Lower leg skin (tissue), 4 donors: Measurements from ENCODE around the gene PML. TPM values are rescaled to one million over a fixed set of nuclear protein-coding genes. Genes with fewer than 3 reads are reported as not detected.
"Not testable (repeated sequence)": the region's sequence is repeated elsewhere in the genome, so short reads cannot be mapped to it uniquely, and the experiment has no call there.

Experiments
- DNase-seq, 2 donors: peaks; one replicate each; pipeline ENCODE4 v3.0.0-alpha.2; 2019; ENCODE audit warnings: low spot score in 2 of 2
- H3K4me3 ChIP-seq: fragments of 200-600 bp; sonication (generic); 2 replicates; pipeline ENCODE4 v1.5.1; 2017; ENCODE audit warnings: mild to moderate bottlenecking, low read depth; ENCODE audit not compliant: poor library complexity, severe bottlenecking
- CTCF ChIP-seq, 3 donors: fragments of 450-650 bp; IDR thresholded peaks; one replicate each; pipeline ENCODE4 v1.5.1; 2016; ENCODE audit warnings: antibody characterized with exemption in 3 of 3, mild to moderate bottlenecking in 3 of 3, moderate library complexity in 2 of 3
- POLR2A ChIP-seq, 2 donors: fragments of 450-650 bp; IDR thresholded peaks; one replicate each; pipeline ENCODE4 v1.6.1; 2016 to 2017; ENCODE audit warnings: antibody characterized with exemption in 2 of 2, mild to moderate bottlenecking in 1 of 2, moderate library complexity in 1 of 2
- WGBS, 2 donors: methylation state at CpG; one replicate each; pipeline ENCODE4 v1.1.5; 2018; 5-methylcytosine and 5-hydroxymethylcytosine counted together
- intact Hi-C: fragments of 100-400 bp; cut with DNase I; formaldehyde crosslinking; loops from one replicate; pipeline ENCODE4 v1.15.0; 2023; ENCODE audit warnings: low total_unique reads
- total RNA-seq, 4 donors: library from RNA; depleted of rRNA; stranded (reverse); fragments of >200 nt; gene quantifications; one replicate each; pipeline ENCODE4 v1.1.0, GENCODE V29; 2016

Gene PML
- total RNA-seq, 4 donors from 2014 or later, result 48.5 to 73.7 (median 60.3) TPM

DNA sequence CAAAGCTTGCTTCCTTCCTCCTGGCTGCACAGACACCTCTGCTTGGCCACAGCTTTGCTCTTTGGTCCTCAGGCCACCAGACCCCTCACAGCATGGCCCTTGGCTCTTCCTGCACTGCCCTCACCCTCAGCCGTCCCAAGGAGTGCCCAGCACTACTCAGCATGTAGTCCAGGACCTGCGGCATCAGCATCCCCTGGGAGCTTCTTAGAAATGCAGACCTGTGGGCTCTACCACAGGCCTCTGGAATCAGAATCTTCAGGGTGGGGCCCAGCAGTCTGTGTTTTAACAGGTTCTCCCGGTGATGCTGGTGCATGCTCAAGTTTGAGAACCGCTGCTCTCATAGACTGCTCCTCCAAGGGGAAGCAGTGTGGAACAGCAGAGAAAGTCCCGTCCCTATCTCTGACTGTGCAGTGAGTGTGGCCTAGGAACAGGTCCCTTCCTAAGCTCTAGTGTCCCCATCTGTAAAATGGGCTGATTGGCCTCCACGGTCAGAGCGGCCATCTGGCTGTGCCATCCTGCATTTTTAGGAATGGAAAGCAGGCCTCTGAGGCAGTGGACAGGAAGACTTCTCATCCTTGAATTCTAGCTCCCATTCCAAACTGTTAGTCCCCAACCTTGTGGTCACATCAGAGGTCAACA, 51.2 kb downstream of the PML start:
- intact Hi-C loops, result loop anchor here (5.0 kb wide), 1 partner anchor 78 kb away; no protein-coding TSS in a partner anchor
- no peak for DNase-seq
- 83 to 88% methylated on average over 5 to 7 of the region's 7 CpGs for WGBS, 2 donors
- no peak for TF ChIP-seq CTCF (IDR thresholded peaks at IDR 0.05)
- TF ChIP-seq POLR2A (IDR thresholded peaks at IDR 0.05), result no peak
- H3K4me3 ChIP-seq, result no peak overlapping the region

GRCh38 chr15:74046275-74046674, 51.8 kb downstream of the PML start:
- 77 to 81% methylated on average over 7 of the region's 7 CpGs for WGBS, 2 donors
- no peak overlapping the region for H3K4me3 ChIP-seq
- TF ChIP-seq CTCF (IDR thresholded peaks at IDR 0.05) (no peak), POLR2A (IDR thresholded peaks at IDR 0.05) (no peak)
- no peak for DNase-seq
- intact Hi-C loops, result loop anchor here (5.0 kb wide), 1 partner anchor 79 kb away; no protein-coding TSS in a partner anchor

DNA sequence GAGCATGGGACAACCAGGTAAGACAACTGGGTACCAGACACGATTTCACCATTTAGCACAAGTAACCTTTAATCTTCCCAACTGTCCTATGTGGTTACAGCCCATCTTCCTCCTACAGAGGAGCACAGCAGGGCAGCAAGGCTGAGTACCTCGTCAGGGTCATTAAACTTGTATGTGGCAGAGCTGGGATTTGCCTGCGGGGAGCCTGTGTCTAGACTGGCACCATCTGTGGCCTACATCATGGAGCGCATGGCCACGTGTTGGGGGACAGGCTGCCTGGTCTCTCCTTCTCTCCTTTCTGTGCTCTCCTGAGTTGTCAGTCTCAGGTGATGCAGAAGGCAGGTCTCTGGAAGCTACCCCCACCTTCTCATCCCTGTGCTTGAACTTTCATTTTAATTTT, 55.6 kb downstream of the PML start:
- intact Hi-C loops, result no loop called here
- TF ChIP-seq POLR2A (IDR thresholded peaks at IDR 0.05) (no peak), CTCF (IDR thresholded peaks at IDR 0.05) (no peak)
- DNase-seq, result no peak
- no peak overlapping the region for H3K4me3 ChIP-seq
- 83 to 84% methylated on average over 5 of the region's 5 CpGs for WGBS, 2 donors

- WGBS, 2 donors, result 56 to 58% methylated on average over 8 of the region's 8 CpGs
- TF ChIP-seq POLR2A (IDR thresholded peaks at IDR 0.05) (no peak), CTCF (IDR thresholded peaks at IDR 0.05) (no peak)
- no peak overlapping the region for H3K4me3 ChIP-seq
- intact Hi-C loops, result no loop called here
- DNase-seq, result peak in 1 of 2 donors; percentile 79
These were observed 56.2 kb downstream of the PML start for GRCh38 chr15:74050556-74051234.

GRCh38 chr15:74052271-74053260, 58.0 kb downstream of the PML start:
- H3K4me3 ChIP-seq, intact Hi-C loops: not testable (repeated sequence)
- 85 to 93% methylated on average over 16 to 28 of the region's 42 CpGs for WGBS, 2 donors
- peak in 1 of 2 donors; percentile 82 for DNase-seq

DNA sequence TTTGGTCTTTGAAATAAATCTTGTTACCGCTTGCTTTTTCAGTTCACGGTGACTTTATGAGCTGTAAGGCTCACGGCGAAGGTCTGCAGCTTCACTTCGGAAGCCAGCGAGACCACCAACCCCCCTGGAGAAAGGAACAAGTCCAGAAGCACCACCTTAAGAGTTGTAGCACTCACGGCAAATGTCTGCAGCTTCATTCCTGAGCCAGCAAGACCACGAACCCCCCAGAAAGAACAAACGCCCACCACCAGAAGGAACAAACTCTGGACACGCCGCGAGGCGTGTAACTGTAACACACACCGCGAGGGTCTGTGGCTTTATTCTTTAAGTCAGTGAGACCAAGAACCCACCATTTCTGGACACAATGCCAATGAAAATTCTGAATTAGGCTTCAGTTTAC, 59.0 kb downstream of the PML start:
- intact Hi-C loops, result no loop called here
- no peak overlapping the region for H3K4me3 ChIP-seq
- TF ChIP-seq CTCF (IDR thresholded peaks at IDR 0.05), result no peak
- no peak for TF ChIP-seq POLR2A (IDR thresholded peaks at IDR 0.05)
- DNase-seq, result no peak
- WGBS, 2 donors, result 50 to 59% methylated on average over 14 to 15 of the region's 15 CpGs
